Endometrium (tissue), 2 donors: Measurements from ENCODE around the gene NR1D1.

Source experiments
- FAIRE-seq: peaks from 2 replicates; lab custom pipeline; 2012; peaks lifted over from hg19 to GRCh38; lab: Jason Lieb, UNC
- donor health status: control.
- donor health status: control.

Gene NR1D1

DNA sequence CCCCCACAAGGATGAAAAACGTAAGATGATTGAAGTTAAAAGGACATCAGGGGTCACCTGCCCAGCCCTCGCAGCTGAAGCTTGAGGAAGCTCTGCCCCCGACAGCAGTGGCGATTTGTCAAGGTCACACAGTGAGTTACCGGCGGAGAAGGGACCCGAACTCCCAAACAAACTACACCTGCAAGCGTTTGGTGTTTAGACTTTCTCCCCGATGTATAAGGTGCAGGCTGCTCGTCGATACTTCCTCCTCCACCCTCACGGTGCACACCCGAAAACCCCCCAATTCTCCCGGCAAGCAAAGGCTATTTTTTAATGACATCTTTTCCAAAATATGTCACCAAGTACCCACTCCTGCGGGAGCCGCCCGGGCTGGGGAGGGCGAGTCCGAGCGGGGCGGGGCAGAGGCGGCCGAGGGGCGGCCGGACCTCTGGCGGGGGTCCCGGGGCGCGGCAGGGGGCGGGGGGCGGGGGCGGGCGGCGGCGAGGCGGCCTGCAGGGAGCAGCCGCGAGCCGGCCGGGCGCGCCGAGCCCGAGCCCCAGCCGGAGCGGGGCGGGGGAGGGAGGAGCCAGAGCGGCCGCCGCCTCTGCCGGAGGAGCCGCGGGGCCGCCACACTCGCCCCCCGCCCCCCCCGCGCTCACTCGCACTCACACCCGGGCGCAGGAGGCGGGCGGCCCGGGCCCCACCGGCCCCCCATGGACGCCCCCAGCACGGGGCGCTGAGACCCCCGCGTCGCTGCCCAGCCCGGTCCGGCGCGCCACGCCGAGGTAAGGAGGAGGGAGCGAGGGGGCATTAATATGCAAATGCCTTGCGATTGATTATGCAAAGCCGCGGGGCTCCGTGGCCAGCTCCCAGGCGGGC, 37.8 kb downstream of the NR1D1 start, which contains the start of gene THRA:
TSS of gene THRA (plus strand) at position 637 of the 858 bp plus-strand sequence. CDS start 11,524 bp downstream, outside the sequence.
- FAIRE-seq: no peak

DNA sequence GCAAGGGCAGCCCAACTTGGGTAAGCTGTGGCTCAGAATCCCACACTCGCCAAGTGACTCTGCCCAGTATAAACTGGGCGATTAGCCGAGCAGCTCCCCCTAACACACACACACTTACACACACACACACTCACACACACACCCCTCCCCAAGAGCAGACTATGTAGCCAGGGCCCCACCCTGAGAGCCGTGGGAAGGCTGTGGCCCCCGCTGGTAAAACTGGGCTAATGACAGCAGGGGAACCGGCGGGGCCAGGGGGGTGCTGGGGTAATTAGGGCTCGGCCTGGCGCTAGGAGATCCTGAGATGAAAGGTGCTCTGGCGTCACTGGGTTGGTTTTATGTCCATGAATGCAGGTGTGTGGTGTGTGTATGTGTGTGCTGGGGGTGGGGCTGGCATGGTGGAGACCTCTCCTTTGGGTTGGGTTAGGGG, 38.8 kb downstream of the NR1D1 start:
- FAIRE-seq: no peak

DNA sequence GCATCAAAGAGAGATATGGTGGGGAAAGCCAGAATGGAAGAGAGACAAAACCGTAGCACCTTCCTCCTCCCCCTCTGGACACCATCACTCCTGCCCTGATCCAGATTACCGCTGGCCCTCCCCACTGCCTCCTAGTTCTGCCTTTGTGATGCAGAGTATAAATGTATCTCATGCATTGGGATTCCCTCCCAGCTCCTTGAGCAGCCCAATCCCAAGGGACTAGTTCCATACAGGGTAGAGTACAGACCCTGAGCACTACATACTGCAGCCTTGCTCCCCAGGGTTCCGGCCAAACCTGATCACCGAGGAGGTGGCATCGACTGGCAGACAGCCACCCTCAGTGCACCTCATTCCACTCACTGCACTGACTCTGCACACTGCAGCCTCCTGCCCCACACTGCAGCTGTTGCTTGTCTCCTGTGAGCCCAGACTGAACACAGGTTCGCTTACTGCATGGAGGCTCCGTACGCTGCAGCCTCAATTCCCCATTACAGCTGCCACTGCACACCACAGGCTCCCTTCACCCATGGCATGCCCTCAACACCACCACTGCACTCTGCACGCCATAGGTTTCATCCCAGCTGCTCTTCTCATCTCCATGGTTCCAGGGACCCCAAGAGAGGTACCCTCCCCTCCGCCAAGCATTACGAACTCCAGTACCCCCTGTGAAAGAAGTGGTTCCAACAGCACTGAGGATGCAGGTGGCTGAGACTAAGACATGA, 39.3 kb downstream of the NR1D1 start:
- FAIRE-seq: no peak

DNA sequence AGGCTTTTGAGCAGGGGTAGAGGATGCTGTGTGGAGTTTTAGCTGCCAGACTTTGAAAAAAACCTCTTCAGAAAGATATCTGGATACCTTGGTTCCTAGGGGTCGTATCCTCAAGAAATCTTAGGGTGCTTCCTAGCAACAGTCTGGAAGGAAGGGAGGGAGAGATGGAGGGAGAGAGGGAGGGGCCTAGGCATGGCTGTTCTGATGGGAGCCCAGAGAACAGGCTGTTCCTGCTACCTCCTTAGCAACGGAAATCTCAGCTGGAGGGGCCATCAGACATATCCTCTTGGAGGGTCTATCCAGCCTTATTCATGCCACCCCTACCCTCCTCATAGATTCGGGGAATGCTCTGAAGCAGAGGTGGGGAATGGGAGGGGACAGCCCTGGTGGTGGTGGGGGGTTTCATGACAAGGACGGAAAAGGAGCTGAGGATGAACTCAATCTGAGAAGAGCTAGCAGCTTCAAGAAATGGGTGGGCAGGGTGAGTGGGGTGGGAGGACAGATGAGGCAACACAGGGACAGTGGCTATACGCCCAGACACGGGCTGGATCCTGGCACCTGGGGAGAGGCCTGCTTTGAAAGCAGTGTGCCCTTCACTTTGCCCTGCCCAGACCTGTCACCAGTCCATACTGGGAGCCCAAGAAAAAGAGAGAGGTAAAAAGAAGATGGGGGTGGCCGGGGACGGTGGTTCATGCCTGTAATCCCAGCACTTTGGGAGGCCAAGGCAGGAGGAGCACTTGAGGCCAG, 40.5 kb downstream of the NR1D1 start:
- FAIRE-seq: no peak

DNA sequence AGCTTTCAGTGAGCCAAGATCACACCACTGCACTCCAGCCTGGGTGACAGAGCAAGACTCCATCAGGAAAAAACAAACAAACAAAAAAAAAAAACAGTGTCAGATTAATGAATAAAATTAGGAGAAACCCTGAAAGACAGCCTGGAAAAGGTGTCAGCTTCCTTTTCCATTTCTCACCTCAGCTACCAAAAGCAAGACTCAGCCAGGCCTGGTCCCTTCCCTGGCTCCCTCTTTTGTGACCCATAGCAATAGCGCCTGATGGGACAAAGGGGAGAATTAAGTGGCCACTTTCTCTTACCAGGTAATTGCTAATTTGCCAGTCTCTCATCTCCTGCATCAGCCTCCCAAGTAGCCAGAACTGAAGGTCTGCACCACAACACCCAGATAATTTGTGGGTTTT, 41.5 kb downstream of the NR1D1 start:
- no peak for FAIRE-seq

DNA sequence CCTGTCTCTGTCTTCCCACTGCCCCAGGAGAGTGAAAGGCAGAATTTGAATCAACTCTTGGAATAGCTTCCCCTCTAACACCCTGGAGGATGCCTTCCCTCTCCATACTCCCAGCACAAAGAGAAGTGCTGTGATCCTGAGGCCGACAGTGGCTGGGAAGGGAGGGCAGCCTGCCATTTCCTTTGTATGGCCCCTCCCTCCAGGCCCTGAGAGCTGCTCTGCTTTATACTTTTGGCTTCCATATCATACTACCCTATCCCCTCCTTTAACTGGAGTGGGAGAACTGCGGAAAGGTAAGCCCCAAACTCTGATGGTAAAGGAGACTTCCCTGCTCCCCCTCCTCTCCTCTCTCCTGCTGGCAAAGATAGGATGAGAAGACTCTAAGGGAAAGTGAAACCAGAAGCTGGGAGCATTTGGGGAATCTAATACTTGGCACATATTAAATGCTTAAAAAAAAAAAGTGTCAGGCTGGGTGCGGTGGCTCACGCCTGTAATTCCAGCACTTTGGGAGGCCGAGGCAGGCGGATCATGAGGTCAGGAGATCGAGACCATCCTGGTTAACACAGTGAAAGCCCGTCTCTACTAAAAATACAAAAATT, 42.1 kb downstream of the NR1D1 start:
- FAIRE-seq: no peak

DNA sequence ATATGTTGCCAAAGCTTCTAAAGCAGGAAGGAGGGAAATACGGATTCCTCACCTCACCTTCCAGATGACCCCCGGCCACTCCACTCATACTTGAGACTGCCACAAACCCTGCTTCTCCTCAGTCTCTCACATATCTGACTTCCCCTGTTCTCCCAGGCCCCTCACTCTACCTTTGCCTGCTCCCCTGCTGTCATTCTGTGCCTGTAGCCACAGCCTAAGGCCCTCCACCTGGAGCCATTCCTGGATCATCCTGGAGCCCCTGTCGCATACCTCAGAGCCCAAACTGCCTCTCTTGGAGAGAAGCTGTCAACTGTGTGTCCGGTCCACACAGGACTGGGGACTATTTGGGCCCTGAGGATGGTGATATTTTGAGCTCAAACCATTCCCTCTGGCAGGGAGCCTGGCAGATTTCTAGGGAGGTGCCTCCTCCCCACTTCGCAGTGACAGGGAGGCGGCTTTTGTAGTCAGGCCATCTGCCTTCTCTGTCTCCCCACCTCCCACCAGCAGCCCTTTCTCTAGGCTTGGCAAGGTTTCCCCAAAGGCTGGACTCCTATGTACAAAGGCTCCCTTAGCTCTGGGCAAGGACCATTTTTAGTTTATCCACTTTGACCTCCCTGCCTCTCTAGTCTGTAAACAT, 43.9 kb downstream of the NR1D1 start:
- no peak for FAIRE-seq
